Activated T-cell treated with anti-CD3 and anti-CD28 coated beads for 1 hour (primary cell): ENCODE results near the gene CCDC117.

Source experiments
- DNase-seq: peaks from one replicate; pipeline ENCODE4 v3.0.0-alpha.2; 2020; ENCODE audit warnings: low read depth

Gene CCDC117

GRCh38 chr22:28769394-28770085 is 3.0 kb upstream of the CCDC117 start:
- DNase-seq = no peak

GRCh38 chr22:28771195-28771791 is 1.2 kb upstream of the CCDC117 start:
- DNase-seq = no peak

- DNase-seq = no peak
These were observed 969 bp downstream of the CCDC117 start for GRCh38 chr22:28773461-28773867.

GRCh38 chr22:28774378-28774777 is 1.9 kb downstream of the CCDC117 start:
- no peak for DNase-seq

GRCh38 chr22:28779833-28780232 is 7.3 kb downstream of the CCDC117 start:
- DNase-seq = no peak

GRCh38 chr22:28780296-28780695 is 7.8 kb downstream of the CCDC117 start:
- no peak for DNase-seq

GRCh38 chr22:28783786-28784671 is 11.5 kb downstream of the CCDC117 start:
- DNase-seq = no peak

GRCh38 chr22:28788601-28789000 is 16.1 kb downstream of the CCDC117 start:
- DNase-seq = no peak

- DNase-seq = no peak
These were observed 18.6 kb downstream of the CCDC117 start for GRCh38 chr22:28791124-28791523.

GRCh38 chr22:28791841-28792490 is 19.5 kb downstream of the CCDC117 start:
- DNase-seq = no peak

- DNase-seq = no peak
These were observed 20.2 kb downstream of the CCDC117 start for GRCh38 chr22:28792491-28793383.

- no peak for DNase-seq
These were observed 21.6 kb downstream of the CCDC117 start for GRCh38 chr22:28793976-28794584.

- no peak for DNase-seq
These were observed 22.7 kb downstream of the CCDC117 start for GRCh38 chr22:28795071-28795693.

- no peak for DNase-seq
These were observed 23.7 kb downstream of the CCDC117 start for GRCh38 chr22:28795932-28796856.

GRCh38 chr22:28798810-28799605 is 26.5 kb downstream of the CCDC117 start:
- no peak for DNase-seq

GRCh38 chr22:28799606-28800307 is 27.3 kb downstream of the CCDC117 start:
- DNase-seq = no peak

- peak; percentile 82 for DNase-seq
These were observed 28.0 kb downstream of the CCDC117 start, which contains the start of gene XBP1 for GRCh38 chr22:28800308-28801041. TSS of gene XBP1 (minus strand) at chr22:28800569.
